Measurements from ENCODE around the gene SLC38A4.

DNA sequence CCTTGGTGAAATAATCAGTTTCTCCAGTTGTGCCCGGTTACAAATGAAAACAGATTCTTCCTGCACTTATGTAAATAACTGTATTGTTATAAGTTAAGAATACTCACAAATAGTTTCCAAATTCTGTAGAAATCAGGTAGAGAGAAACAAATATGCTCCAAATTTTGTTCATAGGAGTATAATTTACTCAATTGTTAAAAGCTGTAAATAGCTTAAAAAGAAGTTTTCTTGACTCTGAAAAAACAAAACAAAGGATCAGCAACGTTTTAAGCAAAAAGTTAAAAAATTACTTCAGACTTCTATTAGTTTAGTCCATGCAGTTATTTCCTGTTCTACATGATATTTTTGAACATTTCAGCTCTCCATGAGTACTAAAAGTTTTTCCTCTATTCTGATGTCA, 30.0 kb upstream of the SLC38A4 start:
- TF ChIP-seq, protein P1, sequence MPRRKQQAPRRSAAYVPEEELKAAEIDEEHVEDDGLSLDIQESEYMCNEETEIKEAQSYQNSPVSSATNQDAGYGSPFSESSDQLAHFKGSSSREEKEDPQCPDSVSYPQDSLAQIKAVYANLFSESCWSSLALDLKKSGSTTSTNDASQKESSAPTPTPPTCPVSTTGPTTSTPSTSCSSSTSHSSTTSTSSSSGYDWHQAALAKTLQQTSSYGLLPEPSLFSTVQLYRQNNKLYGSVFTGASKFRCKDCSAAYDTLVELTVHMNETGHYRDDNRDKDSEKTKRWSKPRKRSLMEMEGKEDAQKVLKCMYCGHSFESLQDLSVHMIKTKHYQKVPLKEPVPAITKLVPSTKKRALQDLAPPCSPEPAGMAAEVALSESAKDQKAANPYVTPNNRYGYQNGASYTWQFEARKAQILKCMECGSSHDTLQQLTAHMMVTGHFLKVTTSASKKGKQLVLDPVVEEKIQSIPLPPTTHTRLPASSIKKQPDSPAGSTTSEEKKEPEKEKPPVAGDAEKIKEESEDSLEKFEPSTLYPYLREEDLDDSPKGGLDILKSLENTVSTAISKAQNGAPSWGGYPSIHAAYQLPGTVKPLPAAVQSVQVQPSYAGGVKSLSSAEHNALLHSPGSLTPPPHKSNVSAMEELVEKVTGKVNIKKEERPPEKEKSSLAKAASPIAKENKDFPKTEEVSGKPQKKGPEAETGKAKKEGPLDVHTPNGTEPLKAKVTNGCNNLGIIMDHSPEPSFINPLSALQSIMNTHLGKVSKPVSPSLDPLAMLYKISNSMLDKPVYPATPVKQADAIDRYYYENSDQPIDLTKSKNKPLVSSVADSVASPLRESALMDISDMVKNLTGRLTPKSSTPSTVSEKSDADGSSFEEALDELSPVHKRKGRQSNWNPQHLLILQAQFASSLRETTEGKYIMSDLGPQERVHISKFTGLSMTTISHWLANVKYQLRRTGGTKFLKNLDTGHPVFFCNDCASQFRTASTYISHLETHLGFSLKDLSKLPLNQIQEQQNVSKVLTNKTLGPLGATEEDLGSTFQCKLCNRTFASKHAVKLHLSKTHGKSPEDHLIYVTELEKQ (CRISPR knock-in tag; IDR thresholded peaks at IDR 0.05): no peak
- TF ChIP-seq GABPA (tag; conservative IDR thresholded peaks at IDR 0.05; ENCODE audit: low read depth) (no peak), CTCF (IDR thresholded peaks at IDR 0.05 in 2 of 3, conservative IDR thresholded peaks at IDR 0.05 in 1 of 3; ENCODE audit: insufficient read depth in 2 of 3, low read depth in 1 of 3, low read length in 3 of 3) (no peak), MTA2 (IDR thresholded peaks at IDR 0.05; ENCODE audit: low read depth) (no peak), FOSL1 (tag; conservative IDR thresholded peaks at IDR 0.05) (no peak)
- TF ChIP-seq, protein P2, sequence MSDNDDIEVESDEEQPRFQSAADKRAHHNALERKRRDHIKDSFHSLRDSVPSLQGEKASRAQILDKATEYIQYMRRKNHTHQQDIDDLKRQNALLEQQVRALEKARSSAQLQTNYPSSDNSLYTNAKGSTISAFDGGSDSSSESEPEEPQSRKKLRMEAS (CRISPR knock-in tag; IDR thresholded peaks at IDR 0.05): no peak
